Endodermal cell (in vitro differentiated cells): ENCODE data around the gene MTHFD1L. TPM values are rescaled to one million over a fixed set of nuclear protein-coding genes. Genes with fewer than 3 reads are reported as not detected.

Source experiments
- DNase-seq: peaks from one replicate; pipeline ENCODE4 v3.0.0-alpha.2; 2017
- H3K27ac ChIP-seq: 2 replicates; pipeline ENCODE4 v1.5.1; 2013; ENCODE audit warnings: mild to moderate bottlenecking, low read depth, low read length, moderate library complexity
- H3K27me3 ChIP-seq: 2 replicates; pipeline ENCODE4 v1.6.1; 2013; ENCODE audit warnings: mild to moderate bottlenecking, low read length, moderate library complexity; ENCODE audit not compliant: insufficient read depth, control insufficient read depth, poor library complexity, severe bottlenecking
- H3K36me3 ChIP-seq: 2 replicates; pipeline ENCODE4 v1.7.0; 2013; ENCODE audit warnings: mild to moderate bottlenecking, low read length, moderate library complexity; ENCODE audit not compliant: control insufficient read depth, insufficient read depth
- H3K4me1 ChIP-seq: one replicate; pipeline ENCODE4 v1.7.0; 2013; ENCODE audit warnings: low read length; ENCODE audit not compliant: control insufficient read depth, insufficient read depth
- H3K4me3 ChIP-seq: 2 replicates; pipeline ENCODE4 v1.5.1; 2013; ENCODE audit warnings: mild to moderate bottlenecking, low read length, moderate library complexity
- H3K9ac ChIP-seq: 2 replicates; pipeline ENCODE4 v1.6.1; 2013; ENCODE audit warnings: mild to moderate bottlenecking, low read length, moderate library complexity; ENCODE audit not compliant: poor library complexity, severe bottlenecking; ENCODE audit errors: extremely low read depth
- H3K9me3 ChIP-seq: 2 replicates; pipeline ENCODE4 v1.6.1; 2013; ENCODE audit warnings: mild to moderate bottlenecking, low read length, moderate library complexity; ENCODE audit not compliant: control insufficient read depth
- H3K27ac Mint-ChIP-seq: 2 replicates; pipeline ENCODE4 v1.8.0; 2020; ENCODE audit warnings: mixed read lengths
- H3K27me3 Mint-ChIP-seq: 2 replicates; pipeline ENCODE4 v1.8.0; 2021; ENCODE audit warnings: mild to moderate bottlenecking, mixed read lengths; ENCODE audit not compliant: insufficient read depth
- H3K36me3 Mint-ChIP-seq: 2 replicates; pipeline ENCODE4 v1.8.0; 2020; ENCODE audit warnings: low read depth, mixed read lengths
- H3K4me1 Mint-ChIP-seq: 2 replicates; pipeline ENCODE4 v1.8.0; 2020; ENCODE audit warnings: mixed read lengths
- H3K4me3 Mint-ChIP-seq: 2 replicates; pipeline ENCODE4 v1.8.0; 2020; ENCODE audit warnings: mild to moderate bottlenecking, moderate library complexity, mixed read lengths
- H3K9me3 Mint-ChIP-seq: 2 replicates; pipeline ENCODE4 v1.8.0; 2020; ENCODE audit warnings: mild to moderate bottlenecking, mixed read lengths
- CTCF ChIP-seq: fragments of 200-600 bp; sonication (generic); conservative IDR thresholded peaks from 2 replicates; pipeline ENCODE4 v1.5.0; 2021; ENCODE audit warnings: antibody characterized with exemption, mild to moderate bottlenecking
- WGBS, 2 experiments: methylation state at CpG; one replicate each; pipeline versions ENCODE4 v1.1.5 to v1.1.7; 2013; ENCODE audit warnings: missing lambda C conversion rate in 2 of 2, mixed read lengths in 1 of 2; ENCODE audit not compliant: insufficient coverage in 1 of 2, insufficient read length in 1 of 2; 5-methylcytosine and 5-hydroxymethylcytosine counted together
- total RNA-seq, 2 donors: library from RNA; stranded (reverse); fragmentation: NEBNext Ultra II Directional in 1 of 2; extraction: Animal tissue kit (Norgen Biotek cat#: 25700) in 1 of 2; gene quantifications; 2 replicates in 1 of 2; 3 replicates in 1 of 2; pipeline ENCODE4 v1.2.1, GENCODE V29; 2021

Gene MTHFD1L
- total RNA-seq, 2 donors from 2014 or later, result 70.2 to 72.6 TPM

GRCh38 chr6:150868759-150869158 is 3.3 kb downstream of the MTHFD1L start:
- Mint-ChIP-seq H3K36me3 (peaks cover 19% of the 10 kb centered on the region), H3K27me3 (no peaks in the 10 kb centered on the region), H3K4me3 (no peak overlapping the region)

GRCh38 chr6:150874179-150874578 is 8.7 kb downstream of the MTHFD1L start:
- Mint-ChIP-seq H3K4me3 (no peak overlapping the region), H3K9me3 (no peaks in the 10 kb centered on the region), H3K4me1 (peaks cover 40% of the 10 kb centered on the region), H3K36me3 (peaks cover 24% of the 10 kb centered on the region), H3K27me3 (no peaks in the 10 kb centered on the region), H3K27ac (no peak overlapping the region)
- H3K4me3 ChIP-seq, result no peak overlapping the region
- peak; percentile 27 for TF ChIP-seq CTCF
- H3K36me3 ChIP-seq, result peaks cover 18% of the 10 kb centered on the region
- H3K27ac ChIP-seq, result no peak overlapping the region
- H3K9ac ChIP-seq, result no peak overlapping the region
- 89 to 96% methylated on average over 4 to 6 of the region's 6 CpGs for WGBS, 2 experiments
- DNase-seq, result peak; percentile 58
- no peaks in the 10 kb centered on the region for H3K27me3 ChIP-seq
- peaks cover 17% of the 10 kb centered on the region for H3K4me1 ChIP-seq
- H3K9me3 ChIP-seq, result no peaks in the 10 kb centered on the region

More at GRCh38 chr6:150868759-150869158, 3.3 kb downstream of the MTHFD1L start:
- no peak overlapping the region for H3K9ac ChIP-seq
- Mint-ChIP-seq H3K27ac (no peak overlapping the region), H3K9me3 (no peaks in the 10 kb centered on the region), H3K4me1 (peaks cover 13% of the 10 kb centered on the region)
- TF ChIP-seq CTCF, result no peak
- no peak overlapping the region for H3K4me3 ChIP-seq
- H3K27ac ChIP-seq, result no peak overlapping the region
- H3K9me3 ChIP-seq, result no peaks in the 10 kb centered on the region
- no peaks in the 10 kb centered on the region for H3K4me1 ChIP-seq
- peaks cover 11% of the 10 kb centered on the region for H3K36me3 ChIP-seq
- H3K27me3 ChIP-seq, result no peaks in the 10 kb centered on the region
- WGBS, 2 experiments, result 97 to 100% methylated on average over 3 to 5 of the region's 5 CpGs
- DNase-seq, result no peak

- peak overlapping the region; percentile 85 for H3K27ac Mint-ChIP-seq
- no peaks in the 10 kb centered on the region for H3K9me3 Mint-ChIP-seq
- WGBS, 2 experiments, result 90% methylated on average over 2 to 6 of the region's 6 CpGs
- Histone ChIP-seq H3K9me3 (no peaks in the 10 kb centered on the region), H3K4me3 (no peak overlapping the region), H3K36me3 (peaks cover 31% of the 10 kb centered on the region), H3K27ac (no peak overlapping the region), H3K9ac (no peak overlapping the region), H3K4me1 (peaks cover 17% of the 10 kb centered on the region), H3K27me3 (no peaks in the 10 kb centered on the region)
- TF ChIP-seq CTCF, result no peak
- no peak overlapping the region for H3K4me3 Mint-ChIP-seq
- peaks cover 30% of the 10 kb centered on the region for H3K36me3 Mint-ChIP-seq
- H3K4me1 Mint-ChIP-seq, result peaks cover 45% of the 10 kb centered on the region
- DNase-seq, result no peak
- no peaks in the 10 kb centered on the region for H3K27me3 Mint-ChIP-seq
These were observed 10.3 kb downstream of the MTHFD1L start for GRCh38 chr6:150875841-150876240.
